ENCODE results near the gene C9orf50. TPM values are rescaled to one million over a fixed set of nuclear protein-coding genes. Genes with fewer than 3 reads are reported as not detected.
A peak's percentile ranks its signal among the peaks of the same experiment; 100 is the strongest.

The C9orf50 gene
- total RNA-seq, 1 donor from 2014 or later: not detected

GRCh38 chr9:129653823-129654553 is 33.1 kb upstream of the C9orf50 start:
- Mint-ChIP-seq H3K27ac (ENCODE audit: unreplicated experiment) (no peak overlapping the region), H3K4me1 (ENCODE audit: unreplicated experiment) (peaks cover 33% of the 10 kb centered on the region), H3K9me3 (ENCODE audit: unreplicated experiment) (no peaks in the 10 kb centered on the region), H3K4me3 (ENCODE audit: unreplicated experiment) (no peak overlapping the region), H3K36me3 (ENCODE audit: unreplicated experiment) (no peaks in the 10 kb centered on the region), H3K27me3 (ENCODE audit: unreplicated experiment) (no peaks in the 10 kb centered on the region)
- TF ChIP-seq CTCF (IDR thresholded peaks at IDR 0.05): no peak
- no peak for DNase-seq (ENCODE audit: extremely low spot score, unreplicated experiment)

- no peak for TF ChIP-seq CTCF (IDR thresholded peaks at IDR 0.05)
- no peaks in the 10 kb centered on the region for H3K27me3 Mint-ChIP-seq (ENCODE audit: unreplicated experiment)
- no peak for DNase-seq (ENCODE audit: extremely low spot score, unreplicated experiment)
- H3K9me3 Mint-ChIP-seq (ENCODE audit: unreplicated experiment): no peaks in the 10 kb centered on the region
- H3K36me3 Mint-ChIP-seq (ENCODE audit: unreplicated experiment): no peaks in the 10 kb centered on the region
- H3K27ac Mint-ChIP-seq (ENCODE audit: unreplicated experiment): no peak overlapping the region
- no peak overlapping the region for H3K4me3 Mint-ChIP-seq (ENCODE audit: unreplicated experiment)
- peaks cover 27% of the 10 kb centered on the region for H3K4me1 Mint-ChIP-seq (ENCODE audit: unreplicated experiment)
Observed at GRCh38 chr9:129650680-129651235, 29.9 kb upstream of the C9orf50 start.

GRCh38 chr9:129649726-129650679 is 29.1 kb upstream of the C9orf50 start:
- H3K27me3 Mint-ChIP-seq (ENCODE audit: unreplicated experiment): no peaks in the 10 kb centered on the region
- H3K27ac Mint-ChIP-seq (ENCODE audit: unreplicated experiment): peak overlapping the region; percentile 69

GRCh38 chr9:129648764-129649115 is 27.8 kb upstream of the C9orf50 start:
- no peaks in the 10 kb centered on the region for H3K9me3 Mint-ChIP-seq (ENCODE audit: unreplicated experiment)
- no peak for TF ChIP-seq CTCF (IDR thresholded peaks at IDR 0.05)
- no peak overlapping the region for H3K4me3 Mint-ChIP-seq (ENCODE audit: unreplicated experiment)
- peaks cover 19% of the 10 kb centered on the region for H3K4me1 Mint-ChIP-seq (ENCODE audit: unreplicated experiment)
- no peaks in the 10 kb centered on the region for H3K27me3 Mint-ChIP-seq (ENCODE audit: unreplicated experiment)
- H3K27ac Mint-ChIP-seq (ENCODE audit: unreplicated experiment): no peak overlapping the region
- DNase-seq (ENCODE audit: extremely low spot score, unreplicated experiment): no peak
- no peaks in the 10 kb centered on the region for H3K36me3 Mint-ChIP-seq (ENCODE audit: unreplicated experiment)

More at GRCh38 chr9:129649726-129650679, 29.1 kb upstream of the C9orf50 start:
- H3K4me1 Mint-ChIP-seq (ENCODE audit: unreplicated experiment): peaks cover 27% of the 10 kb centered on the region
- TF ChIP-seq CTCF (IDR thresholded peaks at IDR 0.05): no peak
- H3K4me3 Mint-ChIP-seq (ENCODE audit: unreplicated experiment): no peak overlapping the region
- H3K9me3 Mint-ChIP-seq (ENCODE audit: unreplicated experiment): no peaks in the 10 kb centered on the region
- H3K36me3 Mint-ChIP-seq (ENCODE audit: unreplicated experiment): no peaks in the 10 kb centered on the region
- no peak for DNase-seq (ENCODE audit: extremely low spot score, unreplicated experiment)
